Measurements from ENCODE around the gene WNT2B.
"Not testable (repeated sequence)": the region's sequence is repeated elsewhere in the genome, so short reads cannot be mapped to it uniquely, and the experiment has no call there.

The WNT2B gene

GRCh38 chr1:112508278-112509004 lies at the start of gene WNT2B:
WNT2B (plus strand) TSS chr1:112508965; CDS start chr1:112509263, 298 bp downstream.
- peak; percentile 54 for DNase-seq

- DNase-seq, result no peak
Observed at GRCh38 chr1:112460615-112461014, 48.1 kb upstream of the WNT2B start.

GRCh38 chr1:112461200-112461871 lies 47.4 kb upstream of the WNT2B start:
- DNase-seq, result no peak

GRCh38 chr1:112462953-112463279 lies 45.8 kb upstream of the WNT2B start:
- DNase-seq, result no peak

- DNase-seq, result no peak
Observed at GRCh38 chr1:112464501-112464900, 44.3 kb upstream of the WNT2B start.

- no peak for DNase-seq
Observed at GRCh38 chr1:112465122-112465521, 43.6 kb upstream of the WNT2B start.

- DNase-seq, result peak; percentile 87
Observed at GRCh38 chr1:112466078-112466660, 42.6 kb upstream of the WNT2B start.

GRCh38 chr1:112470324-112470723 lies 38.4 kb upstream of the WNT2B start:
- DNase-seq, result not testable (repeated sequence)

- DNase-seq, result no peak
Observed at GRCh38 chr1:112470966-112471365, 37.8 kb upstream of the WNT2B start.

- no peak for DNase-seq
Observed at GRCh38 chr1:112472142-112472541, 36.6 kb upstream of the WNT2B start.

- no peak for DNase-seq
Observed at GRCh38 chr1:112477550-112477949, 31.2 kb upstream of the WNT2B start.

- no peak for DNase-seq
Observed at GRCh38 chr1:112478314-112478713, 30.5 kb upstream of the WNT2B start.

- DNase-seq, result not testable (repeated sequence)
Observed at GRCh38 chr1:112486063-112486462, 22.7 kb upstream of the WNT2B start.

- DNase-seq, result not testable (repeated sequence)
Observed at GRCh38 chr1:112487686-112488085, 21.1 kb upstream of the WNT2B start.

- DNase-seq, result no peak
Observed at GRCh38 chr1:112488141-112488540, 20.6 kb upstream of the WNT2B start.

GRCh38 chr1:112492076-112492475 lies 16.7 kb upstream of the WNT2B start:
- no peak for DNase-seq

- DNase-seq, result no peak
Observed at GRCh38 chr1:112493351-112493750, 15.4 kb upstream of the WNT2B start.

- no peak for DNase-seq
Observed at GRCh38 chr1:112496290-112496689, 12.5 kb upstream of the WNT2B start.

GRCh38 chr1:112501810-112502641 lies 6.7 kb upstream of the WNT2B start:
- peak; percentile 52 for DNase-seq

GRCh38 chr1:112502826-112503225 lies 5.9 kb upstream of the WNT2B start:
- no peak for DNase-seq

- DNase-seq, result no peak
Observed at GRCh38 chr1:112504001-112504660, 4.6 kb upstream of the WNT2B start.

GRCh38 chr1:112504661-112505399 lies 3.9 kb upstream of the WNT2B start:
- DNase-seq, result no peak

All from CD4-positive, alpha-beta T cell treated with Interleukin-21 for 1 hour (primary cell).